Transverse colon (tissue), 4 donors: ENCODE data around the gene TTC31. TPM values are rescaled to one million over a fixed set of nuclear protein-coding genes. Genes with fewer than 3 reads are reported as not detected.

Experiments
- DNase-seq: peaks from one replicate; pipeline ENCODE4 v3.0.0-alpha.2; 2019
- H3K27ac ChIP-seq, 4 donors: fragments of 200-600 bp; sonication (generic); 2 replicates each; pipeline ENCODE4 v1.5.1; 2016 to 2018; ENCODE audit warnings: inconsistent platforms in 4 of 4
- H3K27me3 ChIP-seq: fragments of 200-600 bp; sonication (generic); 2 replicates; pipeline ENCODE4 v1.5.1; 2017; ENCODE audit warnings: inconsistent platforms
- H3K36me3 ChIP-seq, 4 donors: fragments of 200-600 bp; sonication (generic); 2 replicates each; pipeline ENCODE4 v1.5.1; 2017 to 2019; ENCODE audit warnings: inconsistent platforms in 4 of 4
- H3K4me1 ChIP-seq, 4 donors: fragments of 200-600 bp; sonication (generic); 2 replicates each; pipeline ENCODE4 v1.5.1; 2017 to 2020; ENCODE audit warnings: inconsistent platforms in 4 of 4
- H3K4me3 ChIP-seq, 4 donors: fragments of 200-600 bp; sonication (generic); 1 replicate in 1 of 4; 2 replicates in 3 of 4; pipeline versions ENCODE4 v1.5.1 to v1.6.1; 2017 to 2019; ENCODE audit warnings: inconsistent platforms in 4 of 4
- H3K9me3 ChIP-seq, 2 donors: fragments of 200-600 bp; sonication (generic); 2 replicates each; pipeline ENCODE4 v1.5.1; 2017 to 2019; ENCODE audit warnings: inconsistent platforms in 2 of 2
- EP300 ChIP-seq: sonication (generic); formaldehyde crosslinking; IDR thresholded peaks from one replicate; pipeline ENCODE4 v1.6.1; 2017; ENCODE audit warnings: antibody characterized with exemption, low read depth
- POLR2A ChIP-seq: fragments of 450-650 bp; IDR thresholded peaks from one replicate; pipeline ENCODE4 v1.6.1; 2016; ENCODE audit warnings: antibody characterized with exemption, mild to moderate bottlenecking, moderate library complexity
- POLR2AphosphoS5 ChIP-seq, 3 donors: sonication (generic); formaldehyde crosslinking; IDR thresholded peaks; one replicate each; pipeline ENCODE4 v1.6.1; 2016; ENCODE audit warnings: antibody characterized with exemption in 3 of 3
- WGBS, 2 donors: methylation state at CpG; one replicate each; pipeline ENCODE4 v1.1.5; 2018; ENCODE audit warnings: low coverage in 1 of 2; 5-methylcytosine and 5-hydroxymethylcytosine counted together
- in situ Hi-C, 4 donors: fragments of 200-750 bp; cut with MboI; loops; one replicate each; pipeline versions ENCODE4 v1.15.0 to v1.15.1; 2017; ENCODE audit warnings: low sequenced_read_pairs in 3 of 4, low pct_ligation_motif_present in 1 of 4, low pct_unique_long_range_greater_than_20kb in 1 of 4
- intact Hi-C: fragments of 100-400 bp; cut with DNase I; formaldehyde crosslinking; loops from one replicate; pipeline ENCODE4 v1.15.1; 2023; ENCODE audit warnings: low total_unique reads
- total RNA-seq, 4 donors: library from RNA; depleted of rRNA; stranded (reverse); fragments of >200 nt; gene quantifications; one replicate each; pipeline ENCODE4 v1.1.0, GENCODE V29; 2016
- TF ChIP-seq, protein P1 (sequence below), 5 experiments: fragments of 200-600 bp in 3 of 5; fragments of 450-650 bp in 2 of 5; sonication (generic) in 3 of 5; IDR thresholded peaks; 1 replicate in 2 of 5; 2 replicates in 3 of 5; pipeline ENCODE4 v1.5.1; 2016 to 2017; ENCODE audit warnings: antibody characterized with exemption in 5 of 5, inconsistent platforms in 3 of 5, mild to moderate bottlenecking in 2 of 5, moderate library complexity in 1 of 5

The TTC31 gene
- total RNA-seq, 4 donors from 2014 or later = 16.9 to 36.0 (median 32.0) TPM

DNA sequence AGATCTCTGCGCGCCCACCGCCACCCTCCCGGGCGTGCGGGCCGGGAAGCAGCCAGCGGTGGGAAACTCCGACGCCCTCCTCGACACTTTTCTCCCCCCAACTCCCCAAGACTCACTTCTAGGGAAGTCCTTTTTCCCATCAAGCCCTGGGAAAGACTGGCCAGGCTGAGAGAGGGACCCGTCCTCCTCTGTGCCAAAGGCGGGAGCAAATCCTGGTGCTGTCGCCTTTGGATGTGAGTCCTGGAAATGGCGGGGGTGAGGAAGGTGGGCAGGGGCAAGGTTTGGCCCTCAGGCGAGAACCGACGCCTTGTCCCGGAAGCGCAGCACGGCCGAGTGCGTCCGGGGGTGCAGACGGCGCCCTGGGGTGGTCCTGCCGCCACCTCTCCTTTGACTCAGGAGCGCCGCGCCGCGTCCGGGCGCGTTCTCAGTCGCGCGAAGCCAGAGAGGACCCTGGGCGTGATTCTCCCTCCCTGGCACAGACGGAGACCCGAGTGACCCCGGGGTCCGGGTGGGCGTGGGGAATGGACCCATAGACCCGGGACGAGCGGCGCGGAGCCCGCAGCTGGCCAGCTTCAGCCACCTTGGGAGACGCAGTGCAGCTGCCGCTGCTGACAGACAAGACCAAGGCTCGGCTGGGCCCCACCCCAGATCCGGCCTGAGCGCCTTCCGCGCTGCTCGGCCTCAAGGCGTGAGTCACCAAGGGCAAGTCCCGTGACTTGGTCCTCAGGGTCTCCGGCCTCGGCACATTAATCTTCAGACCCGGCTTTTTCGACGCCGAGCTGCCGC is 20.0 kb downstream of the TTC31 start:
- peaks cover 29 to 69% (median 55%) of the 10 kb centered on the region in 4 donors for H3K4me1 ChIP-seq
- peak overlapping the region; percentile 46 to 59 (median 51) for H3K4me3 ChIP-seq
- H3K36me3 ChIP-seq = no peaks in the 10 kb centered on the region
- H3K9me3 ChIP-seq = no peaks in the 10 kb centered on the region
- 2% methylated on average over 49 of the region's 67 CpGs; no CpG with 5 or more reads in 1 of the 2 donors for WGBS, 2 donors
- intact Hi-C loops = no loop called here
- DNase-seq = peak; percentile 89
- TF ChIP-seq POLR2A (peak; percentile 91), EP300 (no peak), POLR2AphosphoS5 (IDR thresholded peaks at IDR 0.05) (peak; percentile 81 to 93 (median 92))
- TF ChIP-seq, protein P1, sequence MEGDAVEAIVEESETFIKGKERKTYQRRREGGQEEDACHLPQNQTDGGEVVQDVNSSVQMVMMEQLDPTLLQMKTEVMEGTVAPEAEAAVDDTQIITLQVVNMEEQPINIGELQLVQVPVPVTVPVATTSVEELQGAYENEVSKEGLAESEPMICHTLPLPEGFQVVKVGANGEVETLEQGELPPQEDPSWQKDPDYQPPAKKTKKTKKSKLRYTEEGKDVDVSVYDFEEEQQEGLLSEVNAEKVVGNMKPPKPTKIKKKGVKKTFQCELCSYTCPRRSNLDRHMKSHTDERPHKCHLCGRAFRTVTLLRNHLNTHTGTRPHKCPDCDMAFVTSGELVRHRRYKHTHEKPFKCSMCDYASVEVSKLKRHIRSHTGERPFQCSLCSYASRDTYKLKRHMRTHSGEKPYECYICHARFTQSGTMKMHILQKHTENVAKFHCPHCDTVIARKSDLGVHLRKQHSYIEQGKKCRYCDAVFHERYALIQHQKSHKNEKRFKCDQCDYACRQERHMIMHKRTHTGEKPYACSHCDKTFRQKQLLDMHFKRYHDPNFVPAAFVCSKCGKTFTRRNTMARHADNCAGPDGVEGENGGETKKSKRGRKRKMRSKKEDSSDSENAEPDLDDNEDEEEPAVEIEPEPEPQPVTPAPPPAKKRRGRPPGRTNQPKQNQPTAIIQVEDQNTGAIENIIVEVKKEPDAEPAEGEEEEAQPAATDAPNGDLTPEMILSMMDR (IDR thresholded peaks at IDR 0.05) = peak in 2 of 5 experiments; percentile 24 to 27
- in situ Hi-C loops = loop anchor here in 1 of 4 donors (5.0 kb wide), 1 partner anchor 74 kb away; no protein-coding TSS in a partner anchor
- peak overlapping the region; percentile 85 to 90 (median 86) for H3K27ac ChIP-seq
- peaks cover 36% of the 10 kb centered on the region for H3K27me3 ChIP-seq

DNA sequence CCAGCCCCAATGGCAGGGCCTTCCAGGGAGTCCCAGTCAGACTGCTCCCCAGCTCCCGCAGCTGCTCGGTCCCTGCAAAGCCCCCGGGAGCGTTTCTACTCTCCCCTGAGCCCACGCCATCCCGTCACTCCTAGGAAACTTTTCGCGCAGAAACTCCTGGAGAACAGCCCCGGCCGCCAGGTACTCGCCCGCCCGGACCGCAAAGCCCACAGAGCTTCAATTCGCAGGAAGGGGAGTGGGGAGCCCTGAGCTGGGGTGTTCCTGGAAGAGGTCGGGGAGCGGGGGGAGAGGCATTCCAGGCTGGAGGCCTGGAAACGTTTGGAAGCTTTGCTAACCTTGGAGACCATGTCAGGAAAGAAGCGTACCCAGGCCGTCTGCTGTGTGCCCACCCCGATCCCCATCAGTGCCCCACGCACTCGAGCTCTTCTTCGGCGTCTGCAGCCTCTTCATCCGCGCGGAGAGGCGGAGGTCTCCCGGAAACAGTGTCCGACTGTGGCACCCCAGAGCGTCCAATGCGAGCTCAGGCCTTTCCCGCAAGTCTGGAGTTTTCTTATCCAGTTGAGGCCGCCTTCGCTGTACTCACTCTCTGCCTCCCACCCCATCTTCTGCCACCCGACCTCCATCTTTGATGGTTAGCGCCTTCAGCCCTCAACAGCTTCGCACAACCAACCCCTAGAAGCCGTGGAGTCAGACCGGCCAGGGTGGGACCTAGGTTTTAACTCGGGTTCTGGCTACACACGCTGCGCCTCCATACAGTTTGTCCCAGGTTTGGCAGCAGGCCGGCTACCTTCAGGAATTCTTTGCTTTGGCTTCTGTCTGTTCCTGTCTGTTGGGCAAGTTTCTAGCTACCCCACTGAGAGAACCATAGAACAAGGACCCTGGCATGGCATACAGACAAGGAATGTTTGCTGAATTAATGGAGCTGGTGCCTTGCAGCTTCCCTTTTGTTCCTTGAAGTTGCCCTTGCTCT is 20.9 kb downstream of the TTC31 start:
- intact Hi-C loops (no loop called here), in situ Hi-C loops (loop anchor here in 1 of 4 donors (5.0 kb wide), 1 partner anchor 74 kb away; no protein-coding TSS in a partner anchor)
- H3K9me3 ChIP-seq = no peaks in the 10 kb centered on the region
- DNase-seq = no peak
- TF ChIP-seq POLR2AphosphoS5 (IDR thresholded peaks at IDR 0.05) = no peak
- TF ChIP-seq POLR2A = no peak
- TF ChIP-seq, protein P1 (IDR thresholded peaks at IDR 0.05) = no peak
- TF ChIP-seq EP300 = no peak
- 60 to 84% methylated on average over 12 to 45 of the region's 45 CpGs for WGBS, 2 donors
- H3K27me3 ChIP-seq = peaks cover 33% of the 10 kb centered on the region
- H3K27ac ChIP-seq = peak overlapping the region; percentile 85 to 90 (median 86)
- H3K4me1 ChIP-seq = peaks cover 22 to 67% (median 52%) of the 10 kb centered on the region in 4 donors
- H3K36me3 ChIP-seq = no peaks in the 10 kb centered on the region
- H3K4me3 ChIP-seq = peak overlapping the region; percentile 6 to 54 (median 47)

DNA sequence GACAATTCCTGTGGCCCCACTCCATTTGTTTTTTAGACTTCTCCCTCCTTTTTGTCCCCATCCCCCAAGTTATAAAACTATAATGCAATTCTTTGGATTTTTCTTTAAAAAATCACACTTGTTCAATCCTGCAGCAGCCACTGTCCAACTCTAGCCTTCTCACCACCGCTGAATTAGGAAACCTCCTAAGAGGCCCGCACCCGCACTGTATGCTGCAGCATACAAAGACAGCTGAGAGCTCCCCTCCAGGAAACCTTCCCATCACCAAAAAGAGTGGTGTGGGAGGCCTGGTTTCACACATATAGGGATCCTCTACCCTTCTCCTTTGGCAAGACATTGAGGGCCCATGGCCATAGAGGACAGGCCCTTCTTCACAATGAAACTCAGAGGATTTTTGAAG is 21.7 kb downstream of the TTC31 start:
- no peak for DNase-seq
- H3K27ac ChIP-seq = peak overlapping the region in 1 of 4 donors; percentile 90
- intact Hi-C loops = no loop called here

More for the DNA sequence above, 21.7 kb downstream of the TTC31 start:
- H3K9me3 ChIP-seq = no peaks in the 10 kb centered on the region
- H3K36me3 ChIP-seq = no peaks in the 10 kb centered on the region
- peaks cover 33% of the 10 kb centered on the region for H3K27me3 ChIP-seq
- in situ Hi-C loops = loop anchor here in 1 of 4 donors (5.0 kb wide), 1 partner anchor 73 kb away; no protein-coding TSS in a partner anchor
- peaks cover 15 to 59% (median 44%) of the 10 kb centered on the region in 4 donors for H3K4me1 ChIP-seq
- TF ChIP-seq EP300 (no peak), POLR2A (no peak)
- TF ChIP-seq, protein P1 (IDR thresholded peaks at IDR 0.05) = no peak
- H3K4me3 ChIP-seq = peak overlapping the region in 1 of 4 donors; percentile 54
- 96 to 100% methylated on average over 1 to 3 of the region's 3 CpGs for WGBS, 2 donors
